ENCODE data around the gene SASH1.

DNA sequence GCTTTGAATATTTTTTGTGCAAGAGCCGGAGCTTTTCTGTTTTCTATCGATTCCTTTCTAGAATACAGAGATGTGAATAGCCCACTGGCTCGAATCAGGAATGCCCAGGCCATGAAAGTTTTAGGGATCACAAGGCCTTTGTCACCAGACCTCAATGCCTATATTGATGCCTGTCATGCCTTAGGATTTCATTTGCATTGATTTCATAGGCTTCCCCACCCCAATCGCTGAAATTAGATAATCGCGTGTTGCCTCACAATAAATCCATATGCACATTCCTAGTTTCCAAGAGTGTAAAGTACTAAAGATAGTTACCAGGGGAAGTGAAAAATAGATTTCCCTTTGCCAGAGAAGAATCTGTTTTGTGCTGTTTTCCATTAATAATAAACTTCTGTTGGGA, 150.8 kb downstream of the SASH1 start:
- TF ChIP-seq, protein P1, sequence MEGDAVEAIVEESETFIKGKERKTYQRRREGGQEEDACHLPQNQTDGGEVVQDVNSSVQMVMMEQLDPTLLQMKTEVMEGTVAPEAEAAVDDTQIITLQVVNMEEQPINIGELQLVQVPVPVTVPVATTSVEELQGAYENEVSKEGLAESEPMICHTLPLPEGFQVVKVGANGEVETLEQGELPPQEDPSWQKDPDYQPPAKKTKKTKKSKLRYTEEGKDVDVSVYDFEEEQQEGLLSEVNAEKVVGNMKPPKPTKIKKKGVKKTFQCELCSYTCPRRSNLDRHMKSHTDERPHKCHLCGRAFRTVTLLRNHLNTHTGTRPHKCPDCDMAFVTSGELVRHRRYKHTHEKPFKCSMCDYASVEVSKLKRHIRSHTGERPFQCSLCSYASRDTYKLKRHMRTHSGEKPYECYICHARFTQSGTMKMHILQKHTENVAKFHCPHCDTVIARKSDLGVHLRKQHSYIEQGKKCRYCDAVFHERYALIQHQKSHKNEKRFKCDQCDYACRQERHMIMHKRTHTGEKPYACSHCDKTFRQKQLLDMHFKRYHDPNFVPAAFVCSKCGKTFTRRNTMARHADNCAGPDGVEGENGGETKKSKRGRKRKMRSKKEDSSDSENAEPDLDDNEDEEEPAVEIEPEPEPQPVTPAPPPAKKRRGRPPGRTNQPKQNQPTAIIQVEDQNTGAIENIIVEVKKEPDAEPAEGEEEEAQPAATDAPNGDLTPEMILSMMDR (IDR thresholded peaks at IDR 0.05), result no peak
- TF ChIP-seq POLR2A (IDR thresholded peaks at IDR 0.05), result no peak
- no peak for TF ChIP-seq POLR2AphosphoS5 (IDR thresholded peaks at IDR 0.05)
- TF ChIP-seq EP300 (IDR thresholded peaks at IDR 0.05), result no peak

All from sigmoid colon (tissue), 4 donors.